Adrenal gland (tissue), 5 donors: ENCODE data around the gene COL4A5.

Experiments
- POLR2A ChIP-seq, 2 donors: fragments of 450-650 bp; IDR thresholded peaks; one replicate each; pipeline ENCODE4 v1.6.1; 2017; ENCODE audit warnings: antibody characterized with exemption in 2 of 2, mild to moderate bottlenecking in 2 of 2, moderate library complexity in 1 of 2
- TF ChIP-seq, protein P1 (sequence below), 6 experiments: fragments of 450-650 bp in 4 of 6; fragments of 200-600 bp in 2 of 6; sonication (generic) in 1 of 6; IDR thresholded peaks; 1 replicate in 5 of 6; 2 replicates in 1 of 6; pipeline versions ENCODE4 v1.5.1 to v1.8.0; 2016 to 2021; ENCODE audit warnings: antibody characterized with exemption in 6 of 6, mild to moderate bottlenecking in 2 of 6, moderate library complexity in 1 of 6
- donor health status: DM: no; HTN: no; CAD: no.

DNA sequence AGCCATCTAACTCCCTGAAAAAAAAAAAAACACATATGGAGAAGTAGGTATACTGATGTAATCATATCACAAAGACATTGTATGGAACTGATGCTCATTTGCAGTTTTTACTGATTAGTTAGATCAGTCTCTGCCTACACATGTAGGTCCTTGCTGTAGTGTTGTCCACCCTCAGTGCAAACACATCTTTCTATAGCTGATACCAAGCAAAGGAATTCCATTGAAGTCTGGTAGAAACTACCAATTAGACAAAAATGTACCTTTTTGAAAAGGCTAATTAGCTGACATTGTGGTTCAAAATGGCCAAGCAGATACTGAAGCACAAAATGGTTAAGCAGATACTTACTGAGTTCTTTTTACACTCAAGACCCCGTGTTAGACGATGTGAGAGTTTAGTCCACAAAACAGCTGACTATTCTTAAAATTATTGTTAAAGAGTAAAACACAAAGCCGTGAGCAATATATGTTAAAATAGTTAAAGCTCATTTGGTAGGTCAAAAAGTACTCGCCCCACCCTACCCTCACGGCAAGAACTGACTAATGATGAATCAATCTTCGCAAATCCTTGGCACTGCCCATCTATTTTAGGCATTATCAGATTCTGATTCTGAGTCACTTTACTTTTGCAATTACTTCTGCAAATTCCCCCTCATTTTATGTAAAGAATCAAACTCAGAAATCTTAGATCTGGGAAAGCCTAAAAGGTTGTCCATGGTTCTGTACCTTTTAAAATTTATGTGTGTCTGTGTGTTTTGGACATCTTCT, 41.8 kb upstream of the COL4A5 start:
- no peak for TF ChIP-seq POLR2A (IDR thresholded peaks at IDR 0.05)
- TF ChIP-seq, protein P1, sequence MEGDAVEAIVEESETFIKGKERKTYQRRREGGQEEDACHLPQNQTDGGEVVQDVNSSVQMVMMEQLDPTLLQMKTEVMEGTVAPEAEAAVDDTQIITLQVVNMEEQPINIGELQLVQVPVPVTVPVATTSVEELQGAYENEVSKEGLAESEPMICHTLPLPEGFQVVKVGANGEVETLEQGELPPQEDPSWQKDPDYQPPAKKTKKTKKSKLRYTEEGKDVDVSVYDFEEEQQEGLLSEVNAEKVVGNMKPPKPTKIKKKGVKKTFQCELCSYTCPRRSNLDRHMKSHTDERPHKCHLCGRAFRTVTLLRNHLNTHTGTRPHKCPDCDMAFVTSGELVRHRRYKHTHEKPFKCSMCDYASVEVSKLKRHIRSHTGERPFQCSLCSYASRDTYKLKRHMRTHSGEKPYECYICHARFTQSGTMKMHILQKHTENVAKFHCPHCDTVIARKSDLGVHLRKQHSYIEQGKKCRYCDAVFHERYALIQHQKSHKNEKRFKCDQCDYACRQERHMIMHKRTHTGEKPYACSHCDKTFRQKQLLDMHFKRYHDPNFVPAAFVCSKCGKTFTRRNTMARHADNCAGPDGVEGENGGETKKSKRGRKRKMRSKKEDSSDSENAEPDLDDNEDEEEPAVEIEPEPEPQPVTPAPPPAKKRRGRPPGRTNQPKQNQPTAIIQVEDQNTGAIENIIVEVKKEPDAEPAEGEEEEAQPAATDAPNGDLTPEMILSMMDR (IDR thresholded peaks at IDR 0.05): no peak
